KOPT-K1 (cell line): ENCODE results near the gene CLEC18A.
"Not testable (repeated sequence)": the region's sequence is repeated elsewhere in the genome, so short reads cannot be mapped to it uniquely, and the experiment has no call there.

Source experiments
- H3K27ac ChIP-seq: fragments of 200-600 bp; sonication (generic); 2 replicates; pipeline ENCODE4 v1.5.1; 2016; ENCODE audit warnings: antibody characterized with exemption, mild to moderate bottlenecking, low read depth, low read length; ENCODE audit not compliant: poor library complexity, severe bottlenecking
- H3K36me3 ChIP-seq: fragments of 200-600 bp; sonication (generic); 2 replicates; pipeline ENCODE4 v1.5.1; 2017; ENCODE audit warnings: antibody characterized with exemption, mild to moderate bottlenecking, low read length, moderate library complexity; ENCODE audit not compliant: insufficient read depth
- H3K9me3 ChIP-seq: fragments of 200-600 bp; sonication (generic); 2 replicates; pipeline ENCODE4 v1.5.1; 2017; ENCODE audit warnings: antibody characterized with exemption, low read length, mild to moderate bottlenecking; ENCODE audit not compliant: insufficient read depth, poor library complexity, severe bottlenecking

Gene CLEC18A

DNA sequence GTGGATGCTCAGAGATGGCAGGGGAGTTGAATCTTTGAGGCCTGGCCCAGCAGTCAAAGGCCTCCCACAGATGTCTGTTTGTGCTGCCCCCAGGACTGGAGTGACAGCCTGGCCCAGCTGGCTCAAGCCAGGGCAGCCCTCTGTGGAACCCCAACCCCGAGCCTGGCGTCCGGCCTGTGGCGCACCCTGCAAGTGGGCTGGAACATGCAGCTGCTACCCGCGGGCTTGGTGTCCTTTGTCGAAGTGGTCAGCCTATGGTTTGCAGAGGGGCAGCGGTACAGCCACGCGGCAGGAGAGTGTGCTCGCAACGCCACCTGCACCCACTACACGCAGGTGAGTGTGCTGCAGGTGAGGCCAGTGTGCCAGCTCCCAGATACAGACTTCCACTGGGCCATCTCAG lies 3.1 kb downstream of the CLEC18A start:
- not testable (repeated sequence) for H3K36me3 ChIP-seq, H3K27ac ChIP-seq, H3K9me3 ChIP-seq

- H3K36me3 ChIP-seq, H3K27ac ChIP-seq, H3K9me3 ChIP-seq: not testable (repeated sequence)
These were observed 12.2 kb downstream of the CLEC18A start for GRCh38 chr16:69963312-69963711.

DNA sequence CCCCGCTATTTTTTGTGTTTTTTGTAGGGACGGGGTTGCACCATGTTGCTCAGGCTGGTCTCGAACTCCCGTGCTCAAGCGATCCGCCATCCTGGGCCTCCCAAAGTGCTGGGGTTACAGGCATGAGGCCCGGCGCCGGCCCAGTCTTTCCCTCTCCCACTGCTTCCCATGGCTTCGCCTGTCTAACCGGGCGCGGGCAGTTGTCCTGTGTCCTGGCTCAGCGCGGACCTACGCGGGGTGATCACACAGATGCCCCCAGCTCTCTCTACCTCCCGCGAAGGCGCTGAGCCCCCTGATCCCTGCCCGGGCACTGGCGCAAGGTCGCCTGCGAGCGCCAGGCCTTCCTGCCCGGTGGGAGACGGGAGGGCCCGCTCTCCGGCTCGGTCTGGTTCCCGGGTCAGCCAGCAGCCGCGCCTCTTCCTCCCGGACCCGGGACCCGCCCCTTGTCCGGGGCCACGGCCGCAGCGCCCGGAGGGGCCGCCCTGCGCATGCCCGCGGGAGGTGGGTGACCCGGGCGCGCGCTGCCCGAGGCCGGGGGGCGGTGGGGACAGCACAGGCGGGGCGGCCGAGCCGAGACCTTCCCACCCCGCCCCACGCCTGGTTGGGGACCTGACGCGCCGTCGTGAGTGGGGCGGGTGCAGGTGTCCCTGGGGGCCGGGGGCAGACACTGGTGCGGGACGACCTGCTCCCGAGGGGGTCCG lies 14.0 kb downstream of the CLEC18A start:
- H3K9me3 ChIP-seq, H3K36me3 ChIP-seq, H3K27ac ChIP-seq: not testable (repeated sequence)

- H3K9me3 ChIP-seq, H3K36me3 ChIP-seq, H3K27ac ChIP-seq: not testable (repeated sequence)
These were observed 14.5 kb downstream of the CLEC18A start for GRCh38 chr16:69965661-69966054.

DNA sequence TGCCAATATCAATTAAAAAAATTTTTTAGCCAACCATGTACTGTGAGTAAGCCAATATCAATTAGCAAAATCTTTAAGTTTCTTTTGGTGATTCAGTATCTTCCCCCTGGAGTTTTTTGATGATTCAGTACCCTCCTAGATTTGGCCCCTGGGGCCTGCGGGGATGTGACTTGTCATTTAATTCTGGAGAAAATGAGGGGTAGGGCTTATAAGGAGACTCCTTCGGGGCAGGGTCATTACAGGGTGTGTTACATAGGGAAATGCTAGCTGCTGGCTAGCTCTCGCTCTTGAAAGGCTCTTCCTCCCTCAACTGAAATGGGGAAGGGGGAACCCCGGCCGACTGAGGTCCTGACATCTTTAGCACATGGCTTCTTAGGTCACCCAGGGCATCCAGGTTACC lies 16.6 kb downstream of the CLEC18A start:
- not testable (repeated sequence) for H3K27ac ChIP-seq, H3K9me3 ChIP-seq, H3K36me3 ChIP-seq

- H3K27ac ChIP-seq, H3K36me3 ChIP-seq, H3K9me3 ChIP-seq: not testable (repeated sequence)
These were observed 17.0 kb downstream of the CLEC18A start for GRCh38 chr16:69968125-69968524.

DNA sequence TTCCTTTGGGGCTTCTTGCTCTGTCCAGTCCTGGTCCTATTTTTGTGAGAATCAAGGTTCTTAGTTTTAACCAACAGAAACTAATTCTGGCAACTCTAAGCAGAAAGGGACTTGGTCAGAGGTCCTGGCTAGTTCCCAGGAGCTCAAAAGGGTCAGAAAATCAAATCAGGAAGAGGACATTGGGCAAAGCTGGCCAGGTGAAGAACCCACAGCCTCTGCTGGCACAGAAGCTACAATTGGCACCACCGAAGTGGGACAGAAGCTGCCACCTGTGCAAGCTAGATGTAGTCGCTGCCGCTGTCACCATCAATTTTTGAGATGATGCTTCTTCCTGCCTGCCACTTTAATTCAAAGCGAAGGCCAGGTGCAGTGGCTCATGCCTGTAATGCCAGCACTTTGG lies 18.5 kb downstream of the CLEC18A start:
- not testable (repeated sequence) for H3K27ac ChIP-seq, H3K9me3 ChIP-seq, H3K36me3 ChIP-seq

GRCh38 chr16:69972120-69972519 lies 21.0 kb downstream of the CLEC18A start:
- not testable (repeated sequence) for H3K36me3 ChIP-seq, H3K27ac ChIP-seq, H3K9me3 ChIP-seq

DNA sequence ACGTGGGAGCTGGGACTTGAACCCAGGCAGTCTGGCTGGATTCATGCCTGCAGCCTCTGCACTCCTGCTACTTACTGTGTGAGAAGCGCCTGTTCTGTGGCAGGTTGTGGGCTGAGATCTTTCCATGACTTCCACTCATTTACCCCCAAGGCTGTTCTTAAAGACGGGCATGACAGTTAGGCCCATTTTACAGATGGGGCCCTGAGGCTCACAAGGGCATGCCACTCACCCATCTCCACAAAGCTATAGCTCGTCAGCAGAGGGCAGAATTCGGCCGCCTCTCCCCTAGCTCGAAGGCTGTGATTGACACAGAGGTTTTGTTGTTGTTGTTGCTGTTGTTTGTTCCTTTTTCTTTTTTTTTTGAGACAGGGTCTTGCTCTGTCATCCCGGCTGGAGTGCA lies 21.8 kb downstream of the CLEC18A start:
- not testable (repeated sequence) for H3K9me3 ChIP-seq, H3K36me3 ChIP-seq, H3K27ac ChIP-seq

- H3K27ac ChIP-seq, H3K9me3 ChIP-seq, H3K36me3 ChIP-seq: not testable (repeated sequence)
These were observed 34.1 kb downstream of the CLEC18A start for GRCh38 chr16:69985196-69985595.

DNA sequence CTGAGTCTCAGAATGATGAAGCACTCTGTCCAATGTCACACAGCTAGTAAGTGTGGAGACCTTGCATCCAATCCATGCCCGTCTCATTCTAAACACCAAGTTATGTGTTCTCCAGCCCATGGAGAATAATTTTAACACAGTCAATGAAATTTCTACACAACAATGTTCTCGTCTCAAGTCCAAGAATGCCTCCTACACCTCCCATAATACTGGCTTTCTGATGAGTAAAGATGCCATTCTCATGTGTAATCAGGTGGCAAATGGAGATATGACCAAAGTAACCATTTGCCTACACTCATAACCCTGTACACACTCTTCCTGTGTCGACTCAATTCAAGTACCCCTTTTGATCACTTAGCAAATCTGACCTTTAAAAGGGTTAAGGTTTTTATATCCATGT lies 46.8 kb downstream of the CLEC18A start:
- not testable (repeated sequence) for H3K27ac ChIP-seq, H3K9me3 ChIP-seq
- H3K36me3 ChIP-seq = peaks cover 18% of the 10 kb centered on the region; the same call in 1 of the 2 replicates

DNA sequence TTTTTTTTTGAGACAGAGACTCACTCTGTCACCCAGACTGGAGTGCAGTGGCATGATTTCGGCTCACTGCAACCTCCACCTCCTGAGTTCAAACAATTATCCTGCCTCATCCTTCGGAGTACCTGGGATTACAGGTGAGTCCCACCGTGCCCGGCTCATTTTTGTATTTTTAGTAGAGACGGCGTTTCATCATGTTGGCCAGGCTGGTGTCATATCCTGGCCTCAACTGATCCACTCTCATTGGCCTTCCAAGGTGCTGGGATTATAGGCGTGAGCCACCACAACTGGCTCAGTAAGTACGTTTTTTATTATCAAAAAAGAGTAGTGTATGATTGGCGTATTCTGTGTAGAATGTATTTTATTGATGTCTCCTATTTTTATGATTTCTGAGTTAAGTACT lies 48.7 kb downstream of the CLEC18A start:
- H3K36me3 ChIP-seq, H3K27ac ChIP-seq, H3K9me3 ChIP-seq: not testable (repeated sequence)

DNA sequence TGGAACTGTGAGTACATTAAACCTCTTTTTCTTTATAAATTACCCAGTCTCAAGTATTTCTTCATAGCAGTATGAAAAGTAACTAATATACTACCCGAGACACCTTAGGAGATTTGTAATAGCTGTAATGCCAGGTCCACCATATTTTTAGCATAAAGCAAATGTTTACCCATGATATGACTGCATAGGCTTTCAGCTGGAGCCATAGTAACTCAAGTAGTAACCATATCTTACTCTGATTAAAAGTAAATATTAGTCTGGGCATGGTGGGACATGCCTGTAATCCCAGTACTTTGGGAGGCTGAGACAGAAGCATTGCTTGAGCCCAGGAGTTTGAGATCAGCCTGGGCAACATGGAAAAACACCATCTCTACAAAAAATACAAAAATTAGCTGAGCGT lies 52.4 kb downstream of the CLEC18A start:
- not testable (repeated sequence) for H3K36me3 ChIP-seq

GRCh38 chr16:70008604-70009003 lies 57.5 kb downstream of the CLEC18A start:
- H3K9me3 ChIP-seq, H3K36me3 ChIP-seq, H3K27ac ChIP-seq: not testable (repeated sequence)

More for the DNA sequence above, 52.4 kb downstream of the CLEC18A start:
- H3K27ac ChIP-seq, H3K9me3 ChIP-seq: not testable (repeated sequence)

- not testable (repeated sequence) for H3K27ac ChIP-seq, H3K36me3 ChIP-seq, H3K9me3 ChIP-seq
These were observed 59.5 kb downstream of the CLEC18A start for GRCh38 chr16:70010615-70011014.

- H3K9me3 ChIP-seq, H3K36me3 ChIP-seq, H3K27ac ChIP-seq: not testable (repeated sequence)
These were observed 60.0 kb downstream of the CLEC18A start for GRCh38 chr16:70011120-70011519.

- H3K9me3 ChIP-seq, H3K27ac ChIP-seq, H3K36me3 ChIP-seq: not testable (repeated sequence)
These were observed 61.2 kb downstream of the CLEC18A start for GRCh38 chr16:70012354-70012753.
